HG03558 (cell line): ENCODE measurements around the gene PADI4.

Source experiments
- ATAC-seq: cut with Tn5 transposase; IDR thresholded peaks from one replicate; pipeline ENCODE4 v1.9.1; 2021; ENCODE audit warnings: moderate number of reproducible peaks; ENCODE audit not compliant: unreplicated experiment; ENCODE audit errors: extremely low read depth

The PADI4 gene

DNA sequence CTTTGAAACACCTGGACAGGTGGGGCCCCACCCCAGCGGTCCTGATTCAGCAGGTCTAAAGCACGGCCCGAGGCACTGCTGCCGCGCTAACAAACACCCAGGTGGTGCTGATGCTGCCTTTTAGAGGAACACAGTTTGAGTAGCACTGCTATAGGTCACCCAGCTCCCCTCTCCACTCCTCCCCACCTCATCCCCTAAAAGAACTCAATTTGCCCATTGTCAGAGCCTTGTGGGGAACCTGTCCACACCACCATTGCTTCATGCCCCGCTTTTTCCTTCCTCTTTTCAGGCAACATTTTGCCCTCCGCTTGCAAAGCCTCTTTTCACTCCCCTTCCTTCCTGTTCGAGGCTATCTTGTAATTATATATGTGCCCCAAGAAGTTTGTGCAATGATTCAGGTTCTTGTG is 26.2 kb upstream of the PADI4 start:
- no peak for ATAC-seq

DNA sequence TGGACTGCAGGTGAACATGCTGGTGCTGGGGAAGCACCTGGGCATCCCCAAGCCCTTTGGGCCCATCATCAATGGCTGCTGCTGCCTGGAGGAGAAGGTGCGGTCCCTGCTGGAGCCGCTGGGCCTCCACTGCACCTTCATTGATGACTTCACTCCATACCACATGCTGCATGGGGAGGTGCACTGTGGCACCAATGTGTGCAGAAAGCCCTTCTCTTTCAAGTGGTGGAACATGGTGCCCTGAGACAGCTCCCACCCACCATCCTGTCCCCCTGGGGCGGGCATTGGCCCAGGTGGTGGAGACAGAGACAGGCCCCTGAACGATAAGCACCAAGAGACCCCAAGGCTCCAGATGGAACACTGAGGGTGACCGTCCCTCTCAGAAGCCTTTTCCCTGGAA is 25.2 kb upstream of the PADI4 start:
- ATAC-seq: no peak

DNA sequence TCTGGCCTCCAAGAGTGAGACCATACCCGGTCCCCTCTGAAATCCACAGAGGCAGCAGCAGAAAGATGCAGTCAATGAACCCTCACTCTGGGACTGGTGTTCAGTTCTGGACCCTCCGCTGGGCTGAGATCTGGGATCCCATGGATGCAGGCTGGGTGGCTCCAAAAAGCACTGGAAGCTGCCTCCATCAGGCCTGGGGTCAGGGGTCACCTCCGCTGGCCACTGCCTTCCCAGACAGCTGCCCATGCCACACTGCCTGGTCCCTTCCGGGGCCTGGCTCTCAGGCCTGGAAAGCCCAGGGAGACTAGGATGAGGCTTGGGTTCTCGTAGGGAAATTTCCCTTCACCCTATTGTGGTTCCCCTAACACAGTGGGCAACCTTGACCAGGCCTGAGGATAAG is 21.4 kb upstream of the PADI4 start:
- ATAC-seq: no peak

DNA sequence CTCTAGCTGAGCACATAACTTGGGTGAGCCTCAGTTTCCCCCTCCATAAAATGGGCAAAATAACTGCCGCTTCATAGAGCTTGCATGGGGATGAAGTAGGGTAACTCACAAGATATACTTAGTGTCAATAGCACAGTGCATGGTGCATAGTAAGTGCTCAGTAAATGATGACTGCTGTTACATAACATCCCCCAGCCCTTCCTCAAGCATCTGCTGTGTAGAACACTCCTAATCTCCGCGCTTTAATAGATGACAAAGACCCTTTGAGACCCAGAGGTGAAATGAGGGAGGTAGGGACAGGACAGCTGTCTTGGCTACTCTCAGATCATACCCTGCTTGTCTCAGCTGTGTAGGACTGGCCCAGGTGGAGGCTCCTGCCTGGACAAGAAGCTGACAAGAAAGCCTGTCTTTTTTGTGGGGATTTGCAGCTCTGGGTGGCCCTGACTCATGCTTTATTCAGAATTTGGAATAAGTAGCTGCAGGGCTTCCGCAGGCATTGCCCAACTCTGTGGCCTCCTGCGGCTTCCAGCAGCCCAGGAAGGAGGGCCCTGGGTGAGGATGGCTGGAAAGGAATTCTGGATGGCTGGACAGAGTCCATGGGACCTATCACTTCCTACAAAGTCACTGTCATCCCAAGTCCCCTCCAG is 20.7 kb upstream of the PADI4 start:
- no peak for ATAC-seq

DNA sequence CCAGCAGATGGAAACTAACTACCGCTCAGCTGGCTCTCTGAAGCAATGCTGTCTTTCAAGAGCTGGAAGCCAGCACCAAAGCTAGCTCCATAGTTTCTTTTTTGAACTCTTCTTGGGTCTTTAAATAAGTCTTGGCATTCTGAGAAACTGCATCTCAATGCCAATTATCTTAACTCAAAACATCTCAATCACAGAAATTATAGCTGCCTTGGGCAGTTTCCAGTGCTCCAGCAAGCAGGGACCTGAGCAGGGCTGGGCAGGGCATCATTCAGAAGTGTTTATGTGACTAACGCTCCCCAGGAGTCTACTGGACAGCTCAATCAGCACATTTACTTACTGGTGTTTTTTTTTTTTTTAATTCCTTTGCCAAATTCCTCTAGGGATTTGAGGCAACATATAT is 18.3 kb upstream of the PADI4 start:
- no peak for ATAC-seq

DNA sequence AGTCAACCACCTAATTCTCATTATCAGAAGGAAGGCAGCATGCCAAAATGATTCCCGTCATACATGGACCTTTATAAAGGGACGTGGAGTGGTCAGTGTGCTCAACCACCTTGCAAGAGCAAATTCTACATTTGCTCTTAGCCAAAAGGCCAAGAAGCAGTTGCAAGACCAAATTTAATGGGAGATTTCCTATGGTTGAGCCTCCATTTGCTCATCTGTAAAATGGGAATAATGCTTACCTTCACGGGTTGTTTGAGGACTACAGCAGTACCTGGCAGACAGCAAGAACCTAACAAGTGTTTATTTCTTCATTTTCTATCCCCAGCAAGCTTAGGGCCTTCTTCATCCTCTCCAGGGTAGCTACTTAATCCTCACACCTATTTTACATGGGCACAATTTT is 17.4 kb upstream of the PADI4 start:
- ATAC-seq: no peak

DNA sequence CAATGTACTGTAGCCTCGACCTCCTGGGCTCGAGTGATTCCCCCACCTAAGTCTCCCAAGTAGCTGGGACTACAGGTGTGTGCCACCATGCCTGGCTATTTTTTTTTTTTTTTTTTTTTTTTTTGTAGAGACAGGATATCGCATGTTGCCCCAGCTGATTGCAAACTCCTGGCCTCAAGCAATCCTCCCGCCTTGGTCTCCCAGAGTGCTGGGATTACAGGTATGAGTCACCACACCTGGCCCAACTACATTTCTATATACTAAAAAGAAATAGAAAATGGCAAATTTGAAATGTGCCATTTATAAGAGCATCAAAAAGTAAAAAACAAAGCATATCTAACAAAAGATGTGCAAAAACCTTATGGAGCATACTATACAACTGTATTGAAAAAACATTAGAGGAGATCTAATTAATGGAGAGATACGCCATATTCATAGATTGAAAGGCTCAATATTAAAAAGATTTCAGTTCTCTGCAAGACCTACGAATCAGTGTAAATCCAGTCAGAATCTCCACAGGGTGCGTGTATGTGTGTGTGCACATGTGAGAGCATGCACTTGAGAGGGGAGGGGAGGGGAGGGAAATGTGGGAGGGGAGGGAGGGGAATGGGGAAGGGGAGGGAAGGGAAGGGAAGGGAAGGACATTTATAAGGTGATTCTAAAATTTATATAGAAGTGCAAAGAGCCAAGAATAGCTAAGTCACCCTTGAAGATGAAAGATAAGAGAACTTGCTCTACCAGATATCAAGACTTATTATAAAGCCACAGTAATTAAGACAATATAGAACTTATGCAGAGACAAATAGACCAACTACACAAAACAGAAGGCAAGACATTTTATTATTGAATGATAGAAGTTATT is 15.5 kb upstream of the PADI4 start:
- no peak for ATAC-seq

DNA sequence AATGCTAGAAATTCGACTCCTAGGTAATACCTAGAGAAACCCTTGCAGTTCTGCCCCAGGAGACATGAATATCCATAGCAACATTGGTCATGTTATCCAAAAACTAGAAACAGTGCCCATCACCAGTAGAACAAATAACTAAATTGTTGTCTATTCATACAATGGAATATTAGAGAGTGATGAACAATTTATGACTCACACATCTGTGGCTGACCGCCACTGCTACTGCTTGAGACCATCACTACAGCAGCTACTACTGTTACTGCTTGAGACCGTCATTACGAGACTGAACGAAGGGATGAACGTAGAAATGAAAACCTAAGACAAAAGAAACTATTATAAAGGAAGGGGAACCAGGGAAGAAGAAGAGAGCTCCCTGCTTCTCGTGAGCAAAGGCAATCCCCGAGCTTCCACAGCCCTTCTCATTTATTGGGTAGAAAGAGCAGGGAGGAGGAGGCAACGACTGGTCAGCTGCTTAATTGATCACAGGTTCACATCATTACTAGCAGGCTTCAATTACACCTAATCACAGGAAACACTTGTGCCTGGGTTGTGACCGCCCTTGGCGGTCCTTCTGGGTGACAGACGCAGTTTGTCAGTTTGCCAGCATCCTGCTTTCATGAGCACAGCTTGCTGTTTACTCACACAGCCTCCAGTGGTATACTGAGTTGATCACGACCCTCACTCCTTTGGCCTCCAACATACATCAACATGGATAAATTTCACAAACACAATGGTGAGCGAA is 14.1 kb upstream of the PADI4 start:
- no peak for ATAC-seq

DNA sequence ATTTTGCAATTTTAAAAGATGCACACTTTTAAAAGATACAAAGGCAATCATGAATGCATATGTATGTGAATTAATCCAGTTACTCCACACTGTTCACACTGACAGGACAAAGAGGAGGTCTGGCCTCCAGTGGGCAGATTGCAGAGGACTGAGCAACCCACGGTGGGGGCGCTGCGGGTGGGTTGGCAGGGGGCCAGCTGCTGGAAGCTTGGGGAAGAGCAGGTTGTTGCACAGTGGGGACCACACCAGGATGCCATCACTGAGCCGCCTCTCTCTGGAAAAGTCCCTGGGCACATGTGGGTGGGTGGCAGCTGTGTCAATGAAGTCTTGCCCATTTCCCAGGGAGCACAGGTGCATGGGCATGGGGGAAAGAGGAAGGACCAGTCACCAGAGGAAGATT is 12.7 kb upstream of the PADI4 start:
- no peak for ATAC-seq

DNA sequence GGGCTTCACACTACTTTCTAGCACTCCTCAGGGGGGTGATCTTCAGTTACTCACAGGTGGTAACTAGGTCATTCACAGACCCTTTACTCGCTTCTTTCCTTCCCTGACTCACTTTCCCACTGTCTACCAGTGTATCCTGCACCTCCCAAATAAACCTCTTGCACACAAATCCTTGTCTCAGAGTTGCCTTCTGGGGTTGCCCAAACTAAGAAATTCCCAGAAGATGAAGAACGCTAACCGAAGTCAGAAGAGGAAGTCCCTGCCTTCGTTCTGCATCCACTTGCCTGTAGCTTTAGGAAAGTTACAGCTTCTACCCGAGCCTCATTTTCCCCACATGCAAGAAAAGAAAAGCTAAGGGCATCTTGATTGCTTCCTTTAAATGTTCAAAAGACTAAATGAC is 11.9 kb upstream of the PADI4 start:
- no peak for ATAC-seq

DNA sequence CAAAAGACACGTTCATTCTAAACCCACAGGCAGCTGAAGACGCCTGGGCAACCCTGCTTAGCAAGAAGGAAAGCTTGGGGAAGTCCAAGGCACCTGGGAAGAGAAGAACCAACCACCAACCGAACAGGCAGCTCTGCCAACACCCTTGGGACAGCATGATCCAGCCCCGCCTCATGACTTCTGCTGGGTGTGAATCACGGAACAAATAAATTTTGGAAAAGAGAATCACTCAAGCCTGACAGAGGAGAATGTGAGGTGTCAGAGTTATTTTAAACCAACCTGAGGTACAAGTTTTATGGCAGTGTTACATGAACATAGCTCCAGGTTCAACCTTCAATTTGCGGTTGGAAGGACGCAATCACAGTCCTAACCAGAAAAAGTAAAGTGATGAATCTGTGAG is 10.0 kb upstream of the PADI4 start:
- no peak for ATAC-seq

DNA sequence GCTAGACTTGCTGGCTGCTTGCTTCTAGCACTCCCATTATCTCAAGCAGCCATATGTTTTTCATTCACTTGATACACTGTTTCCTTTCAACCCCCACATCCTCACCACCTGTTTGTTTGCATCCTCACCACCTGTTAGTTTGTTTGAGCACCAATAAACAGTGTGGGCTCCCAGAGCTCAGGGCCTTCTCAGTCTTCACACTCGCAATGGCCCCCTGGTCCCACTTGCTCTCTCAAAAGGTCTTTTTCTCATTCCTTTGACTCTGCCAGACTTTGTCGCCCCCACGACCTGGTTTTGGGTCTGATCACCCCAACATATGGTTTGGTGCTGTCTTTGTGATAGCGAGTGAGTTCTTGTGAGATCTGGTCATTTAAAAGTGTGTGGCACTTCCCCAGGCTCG is 6.2 kb upstream of the PADI4 start:
- no peak for ATAC-seq

DNA sequence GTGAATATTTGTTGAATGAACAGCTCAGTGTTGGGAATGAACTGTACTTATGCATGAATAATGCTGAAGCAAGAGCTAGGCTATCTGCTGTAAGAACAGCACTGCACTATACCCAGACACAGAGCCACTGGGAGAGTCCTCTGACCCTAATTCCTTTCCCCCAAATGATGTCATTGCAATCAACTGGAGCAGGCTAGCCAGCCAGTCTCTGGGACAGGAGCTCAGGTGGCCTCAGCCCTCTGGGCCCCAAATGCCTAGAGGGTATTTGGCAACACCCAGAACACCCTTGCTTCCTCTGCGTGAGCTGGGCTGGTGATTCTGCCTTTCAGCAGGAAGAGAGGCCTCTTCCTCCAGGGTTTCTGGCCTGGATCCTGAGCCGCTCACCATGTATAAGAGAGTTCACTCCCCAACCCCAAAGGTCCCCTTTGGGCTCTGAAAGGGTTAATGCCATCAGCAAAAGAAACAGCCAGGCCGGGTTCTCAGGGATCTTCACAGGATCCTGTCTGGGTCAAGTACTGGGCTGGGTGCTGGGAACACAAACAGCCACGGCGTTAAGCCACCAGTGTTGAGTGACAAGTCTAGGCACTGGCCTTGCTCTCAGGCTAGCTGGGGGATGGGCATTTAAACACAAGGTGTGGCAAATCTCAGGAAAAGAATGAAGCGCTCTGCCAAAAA is 3.7 kb upstream of the PADI4 start:
- no peak for ATAC-seq

DNA sequence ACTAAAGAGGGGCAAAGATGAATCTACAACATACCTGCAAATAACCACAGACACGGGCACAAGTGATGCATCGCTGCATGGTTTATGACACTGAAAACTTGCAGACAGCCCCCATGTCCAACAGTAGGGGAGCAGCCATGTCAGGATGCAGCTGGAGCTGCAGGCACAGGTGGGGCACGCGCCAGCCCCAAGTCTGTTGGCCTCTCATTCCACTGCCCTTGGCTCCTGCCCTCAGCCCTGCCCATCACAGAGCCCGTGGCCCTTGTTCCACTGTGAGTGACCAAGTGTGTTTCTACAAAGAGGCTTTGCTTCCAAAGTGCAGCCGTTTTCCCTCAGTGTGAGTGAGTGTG is 3.2 kb upstream of the PADI4 start:
- no peak for ATAC-seq

DNA sequence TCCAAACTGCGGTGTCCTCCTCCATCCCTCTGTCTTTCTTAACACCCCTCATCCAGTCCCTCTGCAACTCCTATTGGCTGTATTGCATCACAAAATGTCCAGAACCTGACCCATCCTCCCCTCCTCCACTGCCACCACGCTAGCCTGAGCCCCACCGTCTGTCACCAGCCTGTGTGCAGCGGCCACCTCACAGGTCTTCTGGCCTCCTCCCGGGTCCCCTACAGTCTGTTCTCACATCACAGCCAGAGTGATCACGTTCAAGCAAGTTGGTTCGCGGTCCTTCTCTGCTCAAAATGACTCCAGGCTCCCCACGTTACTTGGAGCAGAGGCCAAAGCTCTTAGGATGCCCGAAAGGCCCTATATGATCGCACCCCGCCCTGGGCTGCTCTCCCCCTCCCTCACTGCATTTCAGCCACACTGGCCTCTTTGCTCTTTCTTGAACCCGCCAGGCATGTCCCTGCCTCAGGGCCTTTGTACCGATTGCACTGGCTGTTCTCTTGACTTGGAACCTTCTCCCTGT is 2.4 kb upstream of the PADI4 start:
- no peak for ATAC-seq

DNA sequence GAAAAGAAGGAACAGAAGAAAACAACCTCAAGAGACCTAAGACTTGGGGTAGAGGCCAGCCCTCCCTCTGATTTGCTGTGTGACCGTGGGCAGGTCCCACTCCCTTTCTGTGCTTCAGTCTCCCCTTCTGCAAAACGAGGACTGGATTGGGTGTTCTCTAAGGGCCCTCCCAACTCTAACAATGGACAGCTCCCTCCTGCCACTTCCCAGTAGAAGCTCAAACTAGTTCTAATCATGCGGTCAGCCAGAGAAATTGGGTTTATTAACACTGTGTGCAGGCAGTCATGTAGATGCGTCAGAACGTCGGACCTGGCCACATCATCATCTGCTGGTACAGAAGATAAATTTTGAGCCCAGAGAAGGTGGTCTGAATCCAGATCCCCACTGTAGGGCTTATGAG is 1.6 kb upstream of the PADI4 start:
- no peak for ATAC-seq

DNA sequence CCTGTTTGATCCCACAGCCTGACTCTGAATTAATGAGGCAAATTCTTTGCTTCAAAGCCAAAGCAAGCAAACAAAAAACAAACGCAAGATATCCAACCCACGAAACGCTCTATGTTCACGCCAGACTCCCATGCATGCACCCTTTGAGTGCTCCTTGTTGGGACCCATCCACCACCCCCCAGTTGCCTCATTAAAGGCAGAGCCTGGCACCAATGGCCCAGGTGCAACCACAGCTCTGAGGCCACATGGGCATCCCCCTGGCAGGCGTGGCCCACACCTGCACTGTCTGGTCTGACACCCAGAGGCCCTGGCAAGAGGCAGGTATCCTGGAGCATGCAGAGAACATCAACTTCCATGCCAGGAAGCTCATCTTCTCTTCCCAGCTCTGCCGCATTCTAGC is 1.1 kb upstream of the PADI4 start:
- no peak for ATAC-seq

DNA sequence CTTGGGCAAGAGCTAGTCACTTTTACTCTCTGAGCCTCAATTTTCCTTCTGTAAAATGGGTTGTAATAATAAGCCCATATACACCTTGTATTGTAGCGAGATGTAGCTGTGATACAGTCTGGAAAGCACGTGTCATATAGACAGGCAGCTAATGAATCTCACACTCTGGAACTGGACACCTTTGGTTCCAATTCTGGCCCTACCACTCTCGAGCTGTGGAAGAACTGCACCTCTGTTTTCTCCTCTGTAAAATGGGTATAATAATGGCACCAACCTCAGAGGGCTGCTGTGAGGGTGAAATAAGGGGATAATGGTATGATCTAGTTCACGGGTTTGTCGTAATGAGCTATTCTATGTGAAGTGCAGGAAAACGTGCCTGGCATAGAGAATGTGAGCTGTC is 668 bp upstream of the PADI4 start:
- no peak for ATAC-seq

DNA sequence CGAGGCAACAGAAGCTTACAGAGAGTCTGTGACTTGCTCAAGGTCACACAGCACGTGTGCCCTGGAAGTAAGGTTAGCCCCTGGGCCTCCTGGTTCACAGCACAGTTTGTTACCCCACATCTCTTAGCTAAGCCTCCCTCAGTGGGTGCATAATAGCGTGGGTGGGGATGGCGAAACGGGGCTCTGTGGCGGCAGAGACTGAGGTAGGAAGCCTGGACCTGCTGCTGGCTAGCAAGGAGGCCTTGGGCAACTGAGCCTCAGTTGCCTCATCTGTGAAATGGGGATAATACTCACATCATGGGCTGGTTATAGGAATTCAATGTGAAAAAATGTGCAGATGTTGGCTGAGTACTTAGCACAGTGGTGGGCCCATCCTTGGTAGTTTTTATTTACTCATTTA is 596 bp downstream of the PADI4 start:
- no peak for ATAC-seq

DNA sequence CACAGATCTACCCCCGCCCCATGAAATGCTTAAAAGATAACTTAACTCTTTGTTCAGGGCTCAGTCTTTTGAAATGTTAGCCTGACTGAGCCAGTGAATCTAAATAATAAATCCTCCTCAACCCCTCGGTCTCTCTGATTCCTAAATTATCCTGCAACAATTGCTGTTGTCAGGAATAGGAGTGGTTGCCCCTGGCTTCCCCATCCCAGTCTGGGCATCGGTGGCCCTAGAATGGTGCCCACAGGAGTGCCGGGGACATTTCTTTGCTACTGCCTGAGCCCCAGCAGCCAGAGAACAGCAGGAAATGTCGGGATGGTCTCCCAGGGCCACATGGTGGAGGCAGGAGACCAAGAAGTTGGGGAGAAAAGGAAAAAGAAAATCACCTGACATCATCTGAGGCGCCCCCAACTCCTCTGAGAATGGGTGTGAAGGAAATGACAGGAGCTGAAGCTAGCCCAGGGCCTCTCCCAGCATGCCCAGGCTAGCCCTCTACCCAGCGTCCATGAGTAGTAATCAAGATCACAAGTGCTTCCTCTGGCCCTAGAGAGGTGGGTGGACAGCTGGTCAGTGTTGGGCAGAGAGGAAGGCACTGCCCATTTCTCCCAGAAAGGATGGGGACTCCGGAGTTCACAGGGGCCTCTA is 1.6 kb downstream of the PADI4 start:
- no peak for ATAC-seq
